WTC11 (cell line): ENCODE measurements around the gene ADCYAP1R1. TPM values are rescaled to one million over a fixed set of nuclear protein-coding genes. Genes with fewer than 3 reads are reported as not detected.

Experiments
- ATAC-seq: fragments of 200-7000 bp; cut with Tn5 transposase; 2 replicates; pipeline ENCODE4 v1.10.0; 2021; ENCODE audit warnings: mild to moderate bottlenecking, moderate library complexity
- CTCF ChIA-PET: fragments of 300-600 bp; sonication (Branson Sonifier 250); formaldehyde crosslinking; loops from one replicate; lab custom pipeline; 2021; ENCODE audit warnings: antibody characterized with exemption; lab: Charles Lee
- POLR2A ChIA-PET: fragments of 350-600 bp; sonication (Branson Sonifier 250); formaldehyde crosslinking; loops from one replicate; lab custom pipeline; 2021; ENCODE audit warnings: antibody characterized with exemption; lab: Charles Lee
- DNase-seq: peaks from one replicate; pipeline ENCODE4 v3.0.0; 2021; ENCODE audit warnings: low spot score
- H3K27ac Mint-ChIP-seq: 2 replicates; pipeline ENCODE4 v1.8.0; 2021; ENCODE audit warnings: mixed read lengths
- H3K27me3 Mint-ChIP-seq: 2 replicates; pipeline ENCODE4 v1.8.0; 2021; ENCODE audit warnings: low read depth, mild to moderate bottlenecking, moderate library complexity, mixed read lengths
- H3K36me3 Mint-ChIP-seq: 2 replicates; pipeline ENCODE4 v1.8.0; 2021; ENCODE audit warnings: mixed read lengths
- H3K4me1 Mint-ChIP-seq: 2 replicates; pipeline ENCODE4 v1.8.0; 2022; ENCODE audit warnings: mixed read lengths
- H3K4me3 Mint-ChIP-seq: 2 replicates; pipeline ENCODE4 v1.8.0; 2021; ENCODE audit warnings: mild to moderate bottlenecking, moderate library complexity, mixed read lengths
- H3K9me3 Mint-ChIP-seq: 2 replicates; pipeline ENCODE4 v1.8.0; 2021; ENCODE audit warnings: mixed read lengths
- ATF1 ChIP-seq: sonication (generic); formaldehyde crosslinking; IDR thresholded peaks from 2 replicates; pipeline ENCODE4 v1.8.1; 2023; ENCODE audit warnings: mild to moderate bottlenecking, moderate library complexity, missing genetic modification reagents
- ATF6 ChIP-seq: sonication (generic); formaldehyde crosslinking; IDR thresholded peaks from 2 replicates; pipeline ENCODE4 v1.8.1; 2023; ENCODE audit warnings: mild to moderate bottlenecking, missing genetic modification reagents
- CREB1 ChIP-seq: sonication (generic); formaldehyde crosslinking; IDR thresholded peaks from 2 replicates; pipeline ENCODE4 v1.8.0; 2023; ENCODE audit warnings: mild to moderate bottlenecking, missing genetic modification reagents
- CREM ChIP-seq: sonication (generic); formaldehyde crosslinking; IDR thresholded peaks from 2 replicates; pipeline ENCODE4 v1.8.1; 2022; ENCODE audit warnings: mild to moderate bottlenecking, missing genetic modification reagents, moderate library complexity
- ETV6 ChIP-seq: sonication (generic); formaldehyde crosslinking; IDR thresholded peaks from 2 replicates; pipeline ENCODE4 v1.8.1; 2022; ENCODE audit warnings: mild to moderate bottlenecking, missing genetic modification reagents
- KAT7 ChIP-seq: sonication (generic); formaldehyde crosslinking; IDR thresholded peaks from 2 replicates; pipeline ENCODE4 v1.8.1; 2023; ENCODE audit warnings: missing genetic modification reagents, mild to moderate bottlenecking, borderline replicate concordance
- MXD4 ChIP-seq: fragments of 250-450 bp; sonication (Bioruptor Pico); IDR thresholded peaks from 2 replicates; pipeline ENCODE4 v1.8.0; 2021; ENCODE audit warnings: mild to moderate bottlenecking, moderate library complexity, borderline replicate concordance
- NR2C2 ChIP-seq: sonication (generic); formaldehyde crosslinking; IDR thresholded peaks from 2 replicates; pipeline ENCODE4 v1.8.0; 2022; ENCODE audit warnings: mild to moderate bottlenecking, missing genetic modification reagents
- TEAD1 ChIP-seq: sonication (generic); formaldehyde crosslinking; IDR thresholded peaks from 2 replicates; pipeline ENCODE4 v1.8.0; 2022; ENCODE audit warnings: mild to moderate bottlenecking, missing genetic modification reagents
- ZBTB21 ChIP-seq: sonication (generic); formaldehyde crosslinking; IDR thresholded peaks from 2 replicates; pipeline ENCODE4 v1.8.1; 2023; ENCODE audit warnings: mild to moderate bottlenecking, missing genetic modification reagents, borderline replicate concordance
- ZNF138 ChIP-seq: sonication (generic); formaldehyde crosslinking; conservative IDR thresholded peaks from 2 replicates; pipeline ENCODE4 v1.8.1; 2022; ENCODE audit warnings: mild to moderate bottlenecking, moderate library complexity, missing genetic modification reagents
- ZNF232 ChIP-seq: sonication (generic); formaldehyde crosslinking; IDR thresholded peaks from 2 replicates; pipeline ENCODE4 v1.8.0; 2022; ENCODE audit warnings: mild to moderate bottlenecking, missing genetic modification reagents
- ZNF317 ChIP-seq: sonication (generic); formaldehyde crosslinking; IDR thresholded peaks from 2 replicates; pipeline ENCODE4 v1.8.1; 2023; ENCODE audit warnings: low read depth, mild to moderate bottlenecking, moderate library complexity, missing genetic modification reagents, borderline replicate concordance
- ZNF396 ChIP-seq: fragments of 250-450 bp; sonication (Bioruptor Pico); IDR thresholded peaks from 2 replicates; pipeline ENCODE4 v1.8.0; 2021; ENCODE audit warnings: mild to moderate bottlenecking, moderate library complexity, borderline replicate concordance
- ZNF425 ChIP-seq: fragments of 250-450 bp; sonication (Bioruptor Pico); conservative IDR thresholded peaks from 2 replicates; pipeline ENCODE4 v1.9.0; 2021; ENCODE audit warnings: mild to moderate bottlenecking
- total RNA-seq: library from RNA; stranded (reverse); gene quantifications from 3 replicates; pipeline ENCODE4 v1.2.3, GENCODE V29; 2021
- TF ChIP-seq, protein P1 (sequence below): sonication (generic); formaldehyde crosslinking; IDR thresholded peaks from 2 replicates; pipeline ENCODE4 v1.8.0; 2022; ENCODE audit warnings: mild to moderate bottlenecking, missing genetic modification reagents
- TF ChIP-seq, protein P2 (sequence below): sonication (generic); formaldehyde crosslinking; IDR thresholded peaks from 2 replicates; pipeline ENCODE4 v1.8.0; 2022; ENCODE audit warnings: mild to moderate bottlenecking, missing genetic modification reagents

Gene ADCYAP1R1
- total RNA-seq, 1 experiment from 2014 or later = 9.9 TPM

DNA sequence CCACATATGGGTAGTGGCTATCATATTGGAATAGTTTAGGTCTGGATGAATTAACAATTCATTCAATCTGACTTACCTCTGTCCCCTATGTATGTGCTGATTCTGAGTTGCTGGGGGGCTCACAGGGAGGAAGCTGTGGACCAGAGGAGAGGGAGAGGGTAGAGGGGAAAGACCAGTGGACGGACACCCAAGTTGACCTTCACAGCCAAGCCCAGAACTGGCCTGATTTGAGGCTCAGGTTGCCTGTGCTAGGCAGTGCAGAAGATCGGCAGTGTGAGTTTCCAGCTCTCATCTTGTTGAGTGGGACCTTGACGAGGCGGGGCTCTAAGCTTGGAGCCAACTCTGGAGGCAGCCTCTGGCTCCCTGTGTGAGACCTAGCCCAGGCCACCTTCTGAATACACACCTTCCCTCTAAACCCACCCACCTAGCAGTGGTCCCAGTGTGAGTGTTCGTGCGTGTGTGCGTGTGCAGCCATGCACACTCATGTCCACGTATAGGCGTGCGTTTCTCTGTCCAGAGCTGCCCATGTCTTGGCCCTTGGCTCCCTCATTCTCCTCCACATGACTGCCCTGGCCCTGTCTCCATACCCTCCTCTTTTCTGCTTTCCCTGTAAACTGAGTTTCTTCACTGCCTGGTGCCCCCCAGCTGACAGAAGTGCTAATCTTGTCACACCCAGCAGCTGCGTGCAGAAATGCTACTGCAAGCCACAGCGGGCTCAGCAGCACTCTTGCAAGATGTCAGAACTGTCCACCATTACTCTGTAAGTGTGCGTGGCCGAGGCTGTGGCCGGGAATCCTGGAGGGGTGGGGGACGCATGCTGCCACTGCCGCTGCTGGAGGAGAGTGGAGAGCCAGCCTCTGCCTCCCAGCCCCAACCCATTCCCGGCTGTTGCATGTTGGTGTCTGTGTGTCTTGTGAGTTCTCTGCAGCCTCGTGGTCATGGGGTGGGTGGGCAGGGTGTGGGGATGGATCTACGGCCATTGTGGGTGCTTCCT is 47.6 kb downstream of the ADCYAP1R1 start:
- no peak for DNase-seq

GRCh38 chr7:31100445-31100844 is 48.3 kb downstream of the ADCYAP1R1 start:
- Mint-ChIP-seq H3K27ac (no peak overlapping the region), H3K27me3 (no peaks in the 10 kb centered on the region), H3K36me3 (no peaks in the 10 kb centered on the region)
- no peak for TF ChIP-seq KAT7 (CRISPR knock-in tag)
- no peak for TF ChIP-seq ATF6
- no peak for TF ChIP-seq MXD4 (CRISPR knock-in tag)
- no peak for TF ChIP-seq ZNF232 (CRISPR knock-in tag)
- TF ChIP-seq, all 79 proteins: peak for 0
- Mint-ChIP-seq H3K4me3 (no peak overlapping the region), H3K4me1 (no peaks in the 10 kb centered on the region), H3K9me3 (no peaks in the 10 kb centered on the region)
- ChIA-PET POLR2A (no interaction called here), CTCF (interaction anchor here (2.1 to 2.5 kb wide), 2 partner anchors 22 to 40 kb away, joined by 6 to 11 read pairs; no protein-coding TSS in a partner anchor)
- DNase-seq = no peak
- ATAC-seq = no peak

More for the DNA sequence above, 47.6 kb downstream of the ADCYAP1R1 start:
- no peak overlapping the region for H3K4me3 Mint-ChIP-seq
- H3K27ac Mint-ChIP-seq = no peak overlapping the region
- no peak for ATAC-seq
- no peaks in the 10 kb centered on the region for H3K36me3 Mint-ChIP-seq
- no peak for TF ChIP-seq ZNF138 (CRISPR knock-in tag)
- TF ChIP-seq ATF1 (CRISPR knock-in tag) = no peak
- TF ChIP-seq, protein P1, sequence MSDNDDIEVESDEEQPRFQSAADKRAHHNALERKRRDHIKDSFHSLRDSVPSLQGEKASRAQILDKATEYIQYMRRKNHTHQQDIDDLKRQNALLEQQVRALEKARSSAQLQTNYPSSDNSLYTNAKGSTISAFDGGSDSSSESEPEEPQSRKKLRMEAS (CRISPR knock-in tag) = no peak
- TF ChIP-seq ZBTB21 (CRISPR knock-in tag) = no peak
- no peaks in the 10 kb centered on the region for H3K4me1 Mint-ChIP-seq
- ChIA-PET CTCF (interaction anchor here (0.7 to 2.1 kb wide), 4 partner anchors 23 to 116 kb away, joined by 3 to 7 read pairs (median 4); no protein-coding TSS in a partner anchor), POLR2A (no interaction called here)
- no peaks in the 10 kb centered on the region for H3K9me3 Mint-ChIP-seq
- no peaks in the 10 kb centered on the region for H3K27me3 Mint-ChIP-seq

GRCh38 chr7:31100871-31101270 is 48.8 kb downstream of the ADCYAP1R1 start:
- ATAC-seq = no peak
- TF ChIP-seq NR2C2 (CRISPR knock-in tag) (no peak), ZNF317 (CRISPR knock-in tag) (no peak), TEAD1 (CRISPR knock-in tag) (no peak), CREB1 (CRISPR knock-in tag) (no peak), ZNF425 (CRISPR knock-in tag) (no peak), ETV6 (no peak), ZNF232 (CRISPR knock-in tag) (no peak), ZNF396 (CRISPR knock-in tag) (no peak), CREM (CRISPR knock-in tag) (no peak)
- TF ChIP-seq, protein P2, sequence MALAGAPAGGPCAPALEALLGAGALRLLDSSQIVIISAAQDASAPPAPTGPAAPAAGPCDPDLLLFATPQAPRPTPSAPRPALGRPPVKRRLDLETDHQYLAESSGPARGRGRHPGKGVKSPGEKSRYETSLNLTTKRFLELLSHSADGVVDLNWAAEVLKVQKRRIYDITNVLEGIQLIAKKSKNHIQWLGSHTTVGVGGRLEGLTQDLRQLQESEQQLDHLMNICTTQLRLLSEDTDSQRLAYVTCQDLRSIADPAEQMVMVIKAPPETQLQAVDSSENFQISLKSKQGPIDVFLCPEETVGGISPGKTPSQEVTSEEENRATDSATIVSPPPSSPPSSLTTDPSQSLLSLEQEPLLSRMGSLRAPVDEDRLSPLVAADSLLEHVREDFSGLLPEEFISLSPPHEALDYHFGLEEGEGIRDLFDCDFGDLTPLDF (CRISPR knock-in tag) = no peak
- TF ChIP-seq, all 79 proteins: peak for 0
- Mint-ChIP-seq H3K9me3 (no peaks in the 10 kb centered on the region), H3K27ac (no peak overlapping the region), H3K36me3 (no peaks in the 10 kb centered on the region), H3K4me1 (no peaks in the 10 kb centered on the region), H3K4me3 (no peak overlapping the region), H3K27me3 (no peaks in the 10 kb centered on the region)
- POLR2A ChIA-PET = no interaction called here
- DNase-seq = no peak
- CTCF ChIA-PET = interaction anchor here (1.2 to 2.5 kb wide), 6 partner anchors 22 to 162 kb away, joined by 3 to 14 read pairs (median 6); no protein-coding TSS in a partner anchor
